ENCODE data around the gene SSUH2. TPM values are rescaled to one million over a fixed set of nuclear protein-coding genes. Genes with fewer than 3 reads are reported as not detected.

Gene SSUH2
- total RNA-seq, 2 experiments from 2014 or later = 0.12 to 0.20 TPM

DNA sequence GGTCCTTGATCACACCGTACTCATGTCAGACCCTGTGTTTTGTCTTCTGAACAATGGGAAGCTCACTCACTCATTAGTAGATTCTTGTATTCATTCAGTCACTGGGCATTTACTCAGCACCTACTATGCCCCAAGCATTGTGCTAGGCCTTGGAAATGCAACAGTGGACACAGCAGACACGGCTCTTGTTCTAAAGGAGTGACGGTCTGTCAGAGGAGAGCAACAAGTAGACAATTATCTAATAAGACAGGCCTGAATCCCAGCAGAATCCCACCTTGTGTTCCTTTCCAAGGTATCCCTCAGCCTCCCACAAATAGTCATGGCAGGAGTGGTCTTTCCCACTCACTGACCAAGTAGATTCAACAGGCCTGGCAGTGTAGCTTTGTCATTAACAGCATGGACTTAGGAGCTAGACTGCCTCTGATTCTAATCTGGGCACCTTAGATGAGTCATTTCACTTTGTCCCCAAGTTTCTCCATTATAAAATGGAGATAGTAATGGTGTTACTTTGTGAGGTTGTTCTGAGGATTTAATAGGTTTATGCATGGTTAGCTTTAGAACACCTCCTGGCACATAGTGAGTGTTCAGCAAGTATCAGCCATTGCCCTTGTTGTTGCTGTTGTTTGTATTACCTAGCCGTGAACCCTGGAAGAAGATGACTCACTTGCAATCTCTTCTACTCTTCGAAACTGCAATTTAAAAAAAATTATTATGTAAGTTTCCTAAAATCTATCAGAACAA is 69.1 kb downstream of the SSUH2 start:
- no peak for DNase-seq
- Mint-ChIP-seq H3K9me3 (no peaks in the 10 kb centered on the region), H3K36me3 (no peaks in the 10 kb centered on the region), H3K27me3 (no peaks in the 10 kb centered on the region), H3K27ac (no peak overlapping the region), H3K4me3 (no peak overlapping the region), H3K4me1 (peaks cover 9% of the 10 kb centered on the region)

DNA sequence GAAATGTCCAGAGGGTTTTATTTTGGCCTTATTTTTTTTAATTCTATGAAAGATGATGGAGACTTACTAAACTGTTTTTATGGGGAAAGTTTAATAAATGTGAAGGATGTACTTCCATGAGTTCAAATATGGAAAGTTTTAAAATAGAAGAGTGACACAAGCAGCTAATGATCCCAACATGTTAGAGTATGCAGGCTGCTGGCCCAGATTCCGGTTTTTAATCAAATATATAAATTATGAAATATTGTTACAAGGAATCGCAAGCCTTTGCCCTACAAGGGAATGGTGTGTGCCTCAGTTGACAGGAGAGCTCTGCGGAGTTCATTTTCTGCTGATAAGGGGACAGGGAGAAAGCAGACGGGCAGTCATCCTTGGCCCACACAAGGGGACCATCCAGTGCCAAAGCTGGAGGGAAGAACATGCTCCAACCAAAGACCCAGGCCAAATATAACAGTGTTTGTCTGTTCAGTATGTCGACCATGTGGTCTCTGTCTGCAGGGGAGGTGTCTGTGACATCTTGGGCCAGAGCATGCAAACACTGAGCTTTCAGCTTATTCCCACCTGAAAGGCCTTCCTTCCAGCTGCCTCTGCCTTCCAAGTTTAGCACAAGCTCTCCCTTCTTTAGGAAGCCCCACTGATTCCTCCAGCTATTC is 69.8 kb downstream of the SSUH2 start:
- H3K4me1 Mint-ChIP-seq = peaks cover 12% of the 10 kb centered on the region
- no peaks in the 10 kb centered on the region for H3K27me3 Mint-ChIP-seq
- H3K36me3 Mint-ChIP-seq = no peaks in the 10 kb centered on the region
- DNase-seq = no peak
- H3K9me3 Mint-ChIP-seq = no peaks in the 10 kb centered on the region
- H3K27ac Mint-ChIP-seq = no peak overlapping the region
- H3K4me3 Mint-ChIP-seq = no peak overlapping the region

DNA sequence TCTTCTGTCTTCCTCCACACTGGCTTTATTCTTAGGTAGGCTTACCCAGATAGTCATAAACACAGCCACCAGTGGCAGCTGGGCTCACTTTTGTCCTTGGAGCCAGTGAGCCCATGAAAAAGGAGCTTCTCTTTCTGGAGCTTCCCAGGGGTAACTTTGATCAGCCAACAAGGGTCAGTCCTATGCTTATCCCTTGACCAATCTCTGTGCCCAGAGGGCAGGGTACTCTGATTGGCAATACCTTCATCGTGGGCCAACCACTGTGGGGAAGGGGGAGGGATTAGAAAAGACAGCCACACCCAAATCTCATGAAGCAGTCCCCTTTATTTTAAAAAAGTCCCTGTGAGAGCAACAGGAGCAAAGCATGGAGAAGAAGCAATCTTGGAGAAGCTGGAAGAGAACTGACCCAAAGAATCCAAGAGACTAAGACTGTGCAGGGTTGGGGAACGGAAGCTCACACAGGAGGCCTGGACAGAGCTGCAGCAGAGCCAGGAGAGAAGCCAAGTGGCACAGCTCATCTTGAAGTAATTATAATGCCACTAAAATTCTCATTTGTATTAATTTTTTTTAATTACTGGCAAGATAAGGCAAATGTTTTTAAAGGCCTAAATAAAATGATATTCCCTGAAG is 70.4 kb downstream of the SSUH2 start:
- peaks cover 12% of the 10 kb centered on the region for H3K4me1 Mint-ChIP-seq
- no peak overlapping the region for H3K27ac Mint-ChIP-seq
- no peak for DNase-seq
- no peak overlapping the region for H3K4me3 Mint-ChIP-seq
- H3K9me3 Mint-ChIP-seq = no peaks in the 10 kb centered on the region
- no peaks in the 10 kb centered on the region for H3K36me3 Mint-ChIP-seq
- no peaks in the 10 kb centered on the region for H3K27me3 Mint-ChIP-seq

DNA sequence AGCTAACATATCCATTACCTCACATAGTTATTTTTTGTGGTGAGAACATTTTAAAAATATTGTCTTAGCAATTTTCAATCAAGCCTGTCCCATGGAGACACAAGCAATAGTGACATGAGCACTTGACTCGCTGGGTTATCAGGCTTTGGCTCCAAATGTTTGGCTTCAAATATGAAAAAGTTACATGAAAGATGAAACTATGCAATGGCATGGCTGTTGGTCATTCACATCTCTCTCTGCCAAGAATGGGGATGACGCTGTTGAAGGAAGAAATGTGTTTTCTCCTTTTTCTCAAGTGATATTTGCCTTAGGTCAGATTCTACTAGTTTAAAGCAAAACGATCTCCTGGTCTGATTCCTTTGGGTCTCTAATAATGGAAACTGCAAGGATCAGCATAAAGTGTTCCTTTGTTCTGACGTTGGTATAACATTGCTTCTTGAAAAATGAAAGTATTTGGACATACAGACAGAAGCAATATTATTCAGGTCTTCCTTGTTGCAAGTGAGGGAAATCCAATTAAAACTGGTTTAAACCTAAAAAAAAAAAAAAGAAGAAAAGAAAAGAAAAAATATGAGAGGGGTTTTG is 71.2 kb downstream of the SSUH2 start:
- Mint-ChIP-seq H3K36me3 (no peaks in the 10 kb centered on the region), H3K9me3 (no peaks in the 10 kb centered on the region), H3K4me3 (no peak overlapping the region), H3K4me1 (peaks cover 12% of the 10 kb centered on the region), H3K27me3 (no peaks in the 10 kb centered on the region), H3K27ac (no peak overlapping the region)
- DNase-seq = no peak

DNA sequence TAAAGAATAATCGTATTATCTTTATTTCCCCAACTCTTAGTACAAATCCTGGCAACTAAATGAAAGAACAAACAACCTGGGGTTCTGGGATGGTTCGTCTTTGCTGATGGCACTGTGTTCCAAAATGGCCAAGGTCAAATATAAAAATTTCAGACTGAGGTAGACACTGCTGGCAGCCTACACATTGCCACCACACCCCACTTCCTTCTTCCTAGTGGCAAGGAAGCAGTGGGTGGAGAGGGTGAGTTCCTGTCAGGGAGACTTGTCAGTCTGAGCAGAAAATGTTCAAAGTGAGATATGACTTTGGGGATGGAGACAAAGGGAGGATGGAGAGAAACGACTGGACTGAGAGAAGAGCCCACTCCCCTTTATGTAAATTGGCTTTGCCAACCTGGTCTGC is 73.3 kb downstream of the SSUH2 start:
- Mint-ChIP-seq H3K4me1 (peaks cover 12% of the 10 kb centered on the region), H3K27ac (no peak overlapping the region), H3K9me3 (no peaks in the 10 kb centered on the region), H3K36me3 (no peaks in the 10 kb centered on the region), H3K4me3 (no peak overlapping the region), H3K27me3 (no peaks in the 10 kb centered on the region)
- no peak for DNase-seq

Other genes starting within 250 kb of the SSUH2 start
- 1 to 10 TPM; 2.3 to 2.7 TPM for gene LMCD1, start 143.0 kb downstream of the SSUH2 start, total RNA-seq
- not detected for gene CAV3, start 89.0 kb upstream of the SSUH2 start, total RNA-seq
- gene OXTR, start 124.8 kb upstream of the SSUH2 start, total RNA-seq = under 1 TPM; 0.60 to 0.70 TPM